Peyer's patch (tissue), 4 donors: ENCODE measurements around the gene PDE4D.

Source experiments
- POLR2A ChIP-seq, 2 donors: fragments of 450-650 bp; IDR thresholded peaks; one replicate each; pipeline ENCODE4 v1.5.1; 2017; ENCODE audit warnings: antibody characterized with exemption in 2 of 2, mild to moderate bottlenecking in 2 of 2, moderate library complexity in 2 of 2
- TF ChIP-seq, protein P1 (sequence below), 6 experiments: fragments of 450-650 bp in 4 of 6; fragments of 200-600 bp in 2 of 6; sonication (generic) in 1 of 6; IDR thresholded peaks; one replicate each; pipeline ENCODE4 v1.5.1; 2017 to 2019; ENCODE audit warnings: antibody characterized with exemption in 6 of 6, mild to moderate bottlenecking in 3 of 6, moderate library complexity in 1 of 6

DNA sequence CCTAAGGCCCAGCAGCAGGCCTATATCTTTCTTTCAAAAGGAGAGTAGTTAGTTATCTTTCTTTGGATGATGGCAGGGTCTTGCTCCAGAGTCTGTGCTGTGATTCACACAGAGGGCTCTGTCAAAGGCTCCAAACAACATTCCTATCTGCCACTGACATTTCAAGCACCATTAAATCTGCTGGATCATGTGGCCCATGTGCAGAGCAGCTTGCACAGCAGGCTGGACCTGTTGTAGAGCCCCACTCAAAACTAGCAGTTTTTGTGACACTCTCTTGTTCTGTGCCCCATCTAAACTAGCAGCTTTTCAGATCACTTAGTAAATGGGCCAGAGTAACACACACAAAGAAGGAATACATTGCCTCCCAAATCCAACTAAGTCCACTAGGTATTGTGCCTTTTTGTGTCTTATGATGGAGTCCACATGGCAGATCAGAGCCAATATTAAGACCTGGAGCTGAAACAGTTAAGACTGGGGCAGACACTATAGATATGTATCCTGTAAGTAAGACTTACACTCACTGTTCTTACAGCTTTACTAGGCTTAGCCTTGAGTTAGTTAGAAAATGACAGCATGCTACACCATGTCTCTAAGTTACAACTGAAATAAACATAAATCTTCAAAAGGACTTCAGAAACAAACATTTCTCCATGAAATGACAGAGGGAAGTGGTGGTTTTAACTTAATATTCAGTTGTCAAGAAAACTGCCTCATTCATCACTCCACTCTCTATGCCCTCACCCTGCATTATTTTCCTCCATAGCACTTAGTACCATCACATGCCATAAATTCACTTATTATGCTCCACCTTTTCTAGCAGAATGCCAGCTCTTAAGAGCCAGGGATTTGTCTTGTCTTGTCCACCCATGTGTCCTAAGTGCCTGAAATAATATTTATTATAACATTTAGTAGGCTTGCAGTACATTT lies 909.7 kb downstream of the PDE4D start:
- no peak for TF ChIP-seq POLR2A (IDR thresholded peaks at IDR 0.05)
- TF ChIP-seq, protein P1, sequence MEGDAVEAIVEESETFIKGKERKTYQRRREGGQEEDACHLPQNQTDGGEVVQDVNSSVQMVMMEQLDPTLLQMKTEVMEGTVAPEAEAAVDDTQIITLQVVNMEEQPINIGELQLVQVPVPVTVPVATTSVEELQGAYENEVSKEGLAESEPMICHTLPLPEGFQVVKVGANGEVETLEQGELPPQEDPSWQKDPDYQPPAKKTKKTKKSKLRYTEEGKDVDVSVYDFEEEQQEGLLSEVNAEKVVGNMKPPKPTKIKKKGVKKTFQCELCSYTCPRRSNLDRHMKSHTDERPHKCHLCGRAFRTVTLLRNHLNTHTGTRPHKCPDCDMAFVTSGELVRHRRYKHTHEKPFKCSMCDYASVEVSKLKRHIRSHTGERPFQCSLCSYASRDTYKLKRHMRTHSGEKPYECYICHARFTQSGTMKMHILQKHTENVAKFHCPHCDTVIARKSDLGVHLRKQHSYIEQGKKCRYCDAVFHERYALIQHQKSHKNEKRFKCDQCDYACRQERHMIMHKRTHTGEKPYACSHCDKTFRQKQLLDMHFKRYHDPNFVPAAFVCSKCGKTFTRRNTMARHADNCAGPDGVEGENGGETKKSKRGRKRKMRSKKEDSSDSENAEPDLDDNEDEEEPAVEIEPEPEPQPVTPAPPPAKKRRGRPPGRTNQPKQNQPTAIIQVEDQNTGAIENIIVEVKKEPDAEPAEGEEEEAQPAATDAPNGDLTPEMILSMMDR (IDR thresholded peaks at IDR 0.05), result no peak
